Islet of Langerhans (tissue), 1 donor: ENCODE results near the gene RNF5.
"Not testable (repeated sequence)": the region's sequence is repeated elsewhere in the genome, so short reads cannot be mapped to it uniquely, and the experiment has no call there.

Source experiments
- FAIRE-seq: peaks from one replicate; lab custom pipeline; 2011; peaks lifted over from hg19 to GRCh38; lab: Jason Lieb, UNC

Gene RNF5

GRCh38 chr6:32176476-32177182 is 1.6 kb upstream of the RNF5 start:
- no peak for FAIRE-seq

GRCh38 chr6:32177183-32177787 is 920 bp upstream of the RNF5 start:
- FAIRE-seq, result no peak

DNA sequence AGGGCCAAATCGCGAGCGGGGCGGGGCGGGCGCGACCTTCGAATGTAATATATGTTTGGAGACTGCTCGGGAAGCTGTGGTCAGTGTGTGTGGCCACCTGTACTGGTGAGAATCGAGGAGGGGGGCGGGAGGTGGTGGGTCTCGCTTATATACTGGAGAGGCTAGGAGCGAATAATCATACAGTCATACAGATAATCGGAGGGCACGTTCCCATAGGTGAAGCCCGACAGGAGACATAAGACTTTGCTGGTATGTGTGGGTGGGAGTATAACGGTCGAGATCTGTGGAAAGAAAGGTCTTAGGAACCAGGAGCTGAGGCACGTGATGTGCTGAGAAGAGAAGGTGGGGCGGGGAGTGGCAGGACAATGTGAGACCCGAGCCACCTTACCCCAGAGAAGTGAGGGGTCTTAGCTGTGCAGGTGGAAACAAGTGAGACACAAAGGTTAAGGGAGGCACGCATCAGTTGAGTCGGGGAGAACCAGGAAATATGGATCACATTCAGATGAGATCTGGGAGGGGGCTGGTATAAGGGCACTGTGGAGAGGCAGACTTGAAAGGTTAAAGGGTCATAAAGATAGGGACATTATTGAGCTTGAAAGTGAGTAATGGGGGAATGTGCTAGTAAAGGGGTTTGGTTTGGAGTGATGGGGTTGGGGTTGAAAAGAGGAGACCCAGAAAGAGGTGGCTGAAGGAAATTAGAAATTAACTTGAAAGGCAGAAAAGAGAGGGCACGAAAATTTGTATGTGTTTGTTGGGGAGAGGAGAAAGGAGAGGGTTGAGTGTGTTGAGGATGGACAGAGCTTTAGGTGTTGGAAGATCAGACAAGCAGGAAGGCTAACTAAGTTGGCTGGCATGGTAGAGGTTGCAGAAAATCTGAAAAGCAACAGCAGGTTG is 589 bp downstream of the RNF5 start:
- FAIRE-seq, result no peak

DNA sequence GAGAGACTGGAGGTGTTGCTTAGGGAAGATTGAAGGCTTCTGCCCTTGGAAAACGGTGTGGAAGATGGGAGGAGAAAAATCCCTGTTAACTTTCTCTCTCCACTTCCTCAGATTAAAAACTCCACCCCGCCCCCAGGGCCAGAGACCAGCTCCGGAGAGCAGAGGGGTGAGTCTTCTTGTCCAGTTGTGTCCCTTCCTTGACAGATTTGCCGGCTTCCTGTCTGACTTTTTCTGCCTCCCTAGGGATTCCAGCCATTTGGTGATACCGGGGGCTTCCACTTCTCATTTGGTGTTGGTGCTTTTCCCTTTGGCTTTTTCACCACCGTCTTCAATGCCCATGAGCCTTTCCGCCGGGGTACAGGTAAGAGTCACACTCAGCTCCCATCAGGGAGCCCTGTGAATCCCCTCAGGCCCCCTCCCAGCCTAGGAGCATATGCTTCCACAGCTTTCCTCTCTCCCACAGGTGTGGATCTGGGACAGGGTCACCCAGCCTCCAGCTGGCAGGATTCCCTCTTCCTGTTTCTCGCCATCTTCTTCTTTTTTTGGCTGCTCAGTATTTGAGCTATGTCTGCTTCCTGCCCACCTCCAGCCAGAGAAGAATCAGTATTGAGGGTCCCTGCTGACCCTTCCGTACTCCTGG is 1.7 kb downstream of the RNF5 start:
- FAIRE-seq, result no peak

- FAIRE-seq, result no peak
Measured at GRCh38 chr6:32181148-32181702, 3.0 kb downstream of the RNF5 start.

GRCh38 chr6:32181915-32182529 is 3.8 kb downstream of the RNF5 start:
- no peak for FAIRE-seq

DNA sequence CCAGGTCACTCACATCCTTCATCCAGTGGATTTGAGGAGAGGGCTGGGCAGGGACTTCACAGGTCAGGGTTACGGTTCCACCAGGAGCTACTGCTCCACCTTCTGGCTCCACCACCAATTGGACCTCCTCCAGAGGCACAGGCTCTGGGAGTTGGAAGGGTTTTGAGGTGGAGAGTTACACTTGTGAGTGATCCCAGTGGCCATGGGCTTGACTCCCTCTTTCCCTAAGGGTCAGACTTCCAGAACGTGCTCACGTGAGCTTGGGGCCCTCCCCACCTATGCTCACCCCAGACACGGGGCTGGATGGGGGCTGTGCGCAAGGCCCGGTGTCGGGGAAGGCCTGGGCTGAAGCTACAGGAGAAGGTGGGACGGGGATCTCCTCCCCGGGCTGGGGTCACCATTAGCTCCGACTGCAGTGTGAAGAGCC is 4.4 kb downstream of the RNF5 start:
- no peak for FAIRE-seq

GRCh38 chr6:32183030-32183429 is 4.8 kb downstream of the RNF5 start:
- FAIRE-seq, result no peak

GRCh38 chr6:32183483-32184083 is 5.4 kb downstream of the RNF5 start:
- FAIRE-seq, result no peak

DNA sequence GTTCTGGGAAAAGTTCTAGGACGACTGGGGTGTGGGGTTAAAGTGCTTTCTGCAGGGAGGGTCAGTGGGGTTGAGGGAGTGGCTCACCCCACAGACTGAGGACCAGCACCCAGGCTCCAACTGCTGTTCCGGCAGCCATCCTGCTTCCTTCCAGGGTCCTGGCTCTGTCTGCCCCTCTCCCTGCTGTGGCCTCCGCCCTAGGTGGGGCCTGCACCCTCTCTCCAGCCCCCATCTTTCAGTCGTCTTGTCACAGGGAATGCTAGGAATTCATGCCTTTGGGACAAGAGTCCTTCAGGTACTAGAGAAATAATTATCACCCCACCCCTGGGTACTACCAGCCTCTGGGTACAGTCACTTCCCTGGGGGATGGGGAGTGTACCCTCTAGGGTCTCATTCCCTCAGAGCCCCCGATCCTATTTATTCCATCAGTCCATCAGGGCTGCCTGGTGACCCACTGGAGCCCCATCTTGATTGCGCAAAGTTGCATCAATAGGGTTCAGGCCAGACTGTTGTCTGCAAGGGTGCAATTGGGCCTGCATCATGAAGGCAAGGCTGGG is 6.0 kb downstream of the RNF5 start, which contains the start of gene AGER:
TSS of gene AGER (minus strand) at position 170 of the 557 bp plus-strand sequence. CDS start at position 139, 31 bp downstream.
- FAIRE-seq, result no peak

GRCh38 chr6:32185681-32186131 is 7.5 kb downstream of the RNF5 start:
- FAIRE-seq, result not testable (repeated sequence)

DNA sequence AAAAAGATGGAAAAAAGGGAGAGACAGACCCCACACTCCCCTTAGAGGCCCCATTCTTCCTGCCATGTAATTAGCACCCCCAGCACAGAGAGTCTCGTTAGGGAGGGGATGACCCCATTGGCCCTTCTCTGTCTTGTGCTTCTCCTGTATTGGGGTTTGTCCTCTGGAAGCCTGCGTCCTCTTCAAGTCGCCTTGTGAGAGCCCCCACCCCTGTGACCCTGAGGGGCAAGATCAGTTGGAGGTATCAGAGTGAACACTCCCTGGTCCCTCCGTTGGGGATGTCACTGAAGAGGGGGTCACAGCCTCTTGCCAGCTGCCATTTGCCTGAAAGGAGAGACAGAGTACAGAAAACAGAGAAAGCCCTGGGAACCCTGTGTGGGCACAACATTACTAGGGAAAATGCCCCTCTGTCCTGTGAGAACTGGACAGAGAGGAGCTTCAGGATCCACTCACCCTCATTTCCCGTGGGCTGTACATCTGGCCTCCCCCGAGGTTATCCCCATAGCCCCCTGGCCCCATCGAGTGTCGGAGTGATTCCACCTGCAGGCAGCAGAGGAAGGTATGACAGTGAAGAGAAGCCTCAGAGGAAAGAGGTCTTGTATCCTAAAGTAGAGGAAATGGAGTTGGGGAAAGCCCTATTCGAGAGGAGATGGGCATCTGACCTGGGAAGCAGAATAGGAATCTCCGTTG is 8.1 kb downstream of the RNF5 start:
- not testable (repeated sequence) for FAIRE-seq

DNA sequence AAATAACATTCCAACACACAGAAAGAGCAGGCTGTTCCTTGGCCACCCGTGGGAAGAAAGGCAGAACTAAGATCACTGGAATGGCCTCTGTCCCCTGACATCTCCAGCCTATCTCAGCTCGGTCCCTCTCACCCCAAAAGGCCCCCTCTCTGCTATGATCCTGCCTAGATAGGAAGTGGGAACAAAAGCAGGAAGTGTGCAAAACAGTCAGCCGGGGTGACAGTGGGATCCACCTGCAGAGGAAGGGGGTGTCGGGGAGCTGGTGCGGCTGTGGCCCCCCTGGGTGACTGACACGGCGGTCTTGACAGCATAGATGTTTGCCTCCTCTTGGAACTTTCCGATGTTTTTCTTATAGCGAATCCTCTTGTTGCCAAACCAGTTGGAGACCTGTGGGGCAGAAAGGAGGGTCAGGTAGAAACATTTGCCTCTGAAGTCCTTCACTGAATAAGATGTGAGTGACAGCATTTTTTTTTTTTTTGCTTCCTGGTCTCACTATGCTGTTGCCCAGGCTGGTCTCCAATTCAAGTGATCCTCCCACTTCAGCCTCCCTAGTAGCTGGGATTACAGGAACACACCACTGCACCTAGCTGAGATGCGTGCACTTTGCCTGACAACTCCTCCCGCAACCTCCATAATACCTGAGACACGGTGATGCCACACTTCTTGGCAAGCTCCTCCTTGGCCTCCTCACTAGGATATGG is 9.0 kb downstream of the RNF5 start:
- FAIRE-seq, result no peak

- not testable (repeated sequence) for FAIRE-seq
Measured at GRCh38 chr6:32187725-32188380, 9.6 kb downstream of the RNF5 start.

DNA sequence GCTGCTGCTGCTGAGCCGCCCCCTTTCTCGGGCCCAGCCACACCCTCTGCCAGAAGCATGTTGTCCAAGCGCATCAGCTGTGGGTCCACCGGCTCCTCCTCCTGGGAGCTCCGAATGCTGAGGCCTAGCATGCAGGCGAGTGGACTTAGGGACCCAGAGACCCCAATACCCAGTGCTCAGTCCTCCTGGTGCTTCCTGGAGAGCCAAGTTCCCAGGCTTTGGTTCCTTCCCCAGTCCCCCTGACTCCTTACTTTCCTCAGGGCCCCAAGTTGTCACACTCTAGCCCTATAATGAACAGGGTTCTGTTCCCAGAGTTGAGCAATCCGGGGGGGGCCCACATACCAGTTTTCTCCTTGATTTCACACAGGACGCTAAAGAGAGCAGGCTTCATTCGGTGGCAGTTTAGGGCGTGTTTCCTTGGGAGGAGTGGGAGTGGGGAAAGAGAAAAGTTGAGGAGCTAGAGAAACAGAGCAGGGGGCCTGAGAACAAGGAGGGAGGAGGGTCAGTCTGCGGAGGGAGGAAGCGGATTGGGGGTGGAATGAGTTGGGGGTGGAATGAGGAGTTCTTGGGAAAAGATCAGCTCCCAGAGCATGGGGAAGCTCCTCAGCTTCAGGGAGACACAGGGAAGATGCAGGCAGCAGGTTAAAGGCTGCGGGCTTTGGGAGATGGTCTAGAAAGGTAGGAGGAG is 10.3 kb downstream of the RNF5 start:
- FAIRE-seq, result no peak

- no peak for FAIRE-seq
Measured at GRCh38 chr6:32189069-32189741, 11.0 kb downstream of the RNF5 start.

- no peak for FAIRE-seq
Measured at GRCh38 chr6:32189742-32190053, 11.5 kb downstream of the RNF5 start.
